PC-9 (cell line): Measurements from ENCODE around the gene CAMK2B.

ENCODE experiments used
- EZH2 ChIP-seq: fragments of 200-600 bp; sonication (generic); IDR thresholded peaks from 2 replicates; pipeline ENCODE4 v1.8.0; 2017; ENCODE audit warnings: antibody characterized with exemption, low read depth
- TF ChIP-seq, protein P1 (sequence below): fragments of 200-600 bp; sonication (generic); conservative IDR thresholded peaks from 2 replicates; pipeline ENCODE4 v1.6.1; 2017; ENCODE audit warnings: mixed run types, antibody characterized with exemption, mild to moderate bottlenecking, moderate library complexity

DNA sequence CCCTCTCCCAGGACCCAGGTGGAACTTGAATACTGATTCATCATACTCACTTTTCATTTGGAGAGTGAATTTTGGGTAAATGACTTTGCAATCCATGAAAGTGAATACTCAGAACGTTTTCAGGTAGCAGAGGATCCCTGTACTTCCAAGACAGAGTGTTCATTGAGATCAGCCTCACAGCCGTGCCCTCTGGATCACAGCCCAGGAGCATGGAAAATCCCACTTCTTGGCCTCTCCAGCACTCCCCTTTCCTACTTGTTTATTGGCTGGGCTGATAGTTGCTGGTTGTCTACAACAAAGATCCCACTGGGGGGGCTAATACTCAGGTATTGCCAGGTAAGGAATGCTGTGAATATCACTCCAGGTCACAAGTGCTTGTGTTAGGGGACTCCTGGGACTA lies 142.0 kb downstream of the CAMK2B start:
- no peak for TF ChIP-seq EZH2
- TF ChIP-seq, protein P1, sequence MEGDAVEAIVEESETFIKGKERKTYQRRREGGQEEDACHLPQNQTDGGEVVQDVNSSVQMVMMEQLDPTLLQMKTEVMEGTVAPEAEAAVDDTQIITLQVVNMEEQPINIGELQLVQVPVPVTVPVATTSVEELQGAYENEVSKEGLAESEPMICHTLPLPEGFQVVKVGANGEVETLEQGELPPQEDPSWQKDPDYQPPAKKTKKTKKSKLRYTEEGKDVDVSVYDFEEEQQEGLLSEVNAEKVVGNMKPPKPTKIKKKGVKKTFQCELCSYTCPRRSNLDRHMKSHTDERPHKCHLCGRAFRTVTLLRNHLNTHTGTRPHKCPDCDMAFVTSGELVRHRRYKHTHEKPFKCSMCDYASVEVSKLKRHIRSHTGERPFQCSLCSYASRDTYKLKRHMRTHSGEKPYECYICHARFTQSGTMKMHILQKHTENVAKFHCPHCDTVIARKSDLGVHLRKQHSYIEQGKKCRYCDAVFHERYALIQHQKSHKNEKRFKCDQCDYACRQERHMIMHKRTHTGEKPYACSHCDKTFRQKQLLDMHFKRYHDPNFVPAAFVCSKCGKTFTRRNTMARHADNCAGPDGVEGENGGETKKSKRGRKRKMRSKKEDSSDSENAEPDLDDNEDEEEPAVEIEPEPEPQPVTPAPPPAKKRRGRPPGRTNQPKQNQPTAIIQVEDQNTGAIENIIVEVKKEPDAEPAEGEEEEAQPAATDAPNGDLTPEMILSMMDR, result no peak
